HEK293T (cell line): ENCODE measurements around the gene CDK17.

Source experiments
- ARNT ChIP-seq: fragments of 450-650 bp; IDR thresholded peaks from 2 replicates; pipeline ENCODE4 v1.6.1; 2017; ENCODE audit warnings: mild to moderate bottlenecking
- BHLHE40 ChIP-seq: fragments of 450-650 bp; IDR thresholded peaks from 2 replicates; pipeline ENCODE4 v1.6.1; 2016; ENCODE audit warnings: mild to moderate bottlenecking, moderate library complexity, borderline replicate concordance
- CTBP1 ChIP-seq: fragments of 450-650 bp; IDR thresholded peaks from 2 replicates; pipeline ENCODE4 v1.6.1; 2016; ENCODE audit warnings: borderline replicate concordance
- ELF4 ChIP-seq: fragments of 450-650 bp; IDR thresholded peaks from 2 replicates; pipeline ENCODE4 v1.6.1; 2017; ENCODE audit warnings: antibody characterized with exemption
- FOXA1 ChIP-seq: fragments of 450-650 bp; IDR thresholded peaks from 2 replicates; pipeline ENCODE4 v1.6.1; 2016; ENCODE audit warnings: mild to moderate bottlenecking
- HDGF ChIP-seq: fragments of 450-650 bp; IDR thresholded peaks from 2 replicates; pipeline ENCODE4 v1.6.1; 2017; ENCODE audit warnings: antibody characterized with exemption, borderline replicate concordance
- SP1 ChIP-seq: fragments of 450-650 bp; IDR thresholded peaks from 2 replicates; pipeline ENCODE4 v1.6.1; 2017
- SUZ12 ChIP-seq: fragments of 450-650 bp; IDR thresholded peaks from 2 replicates; pipeline ENCODE4 v1.6.1; 2016; ENCODE audit warnings: mild to moderate bottlenecking

DNA sequence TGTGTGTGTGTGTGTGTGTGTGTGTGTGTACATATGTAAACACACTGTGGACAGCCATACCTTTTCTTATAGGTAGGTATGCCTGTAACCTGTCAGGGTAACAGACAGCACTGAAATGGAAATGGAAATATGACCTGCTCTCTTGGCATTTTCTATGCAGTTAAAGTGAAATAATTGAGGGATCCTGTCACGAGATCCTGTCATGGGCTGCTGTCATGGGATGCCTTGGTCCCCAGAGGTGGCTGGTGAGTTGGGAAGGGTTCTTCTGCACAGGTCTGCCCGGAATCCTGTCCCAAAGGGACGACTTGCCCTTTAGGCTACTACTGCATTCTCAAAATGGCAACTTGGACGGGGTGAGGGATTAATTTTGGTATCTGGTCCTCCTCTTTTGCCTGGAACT lies 158.8 kb downstream of the CDK17 start:
- TF ChIP-seq ELF4 (no peak), ARNT (no peak), SUZ12 (no peak), CTBP1 (no peak), HDGF (no peak), BHLHE40 (no peak), FOXA1 (no peak), SP1 (no peak)
